Osteocyte (in vitro differentiated cells): Measurements from ENCODE around the gene DYNC1LI1. TPM values are rescaled to one million over a fixed set of nuclear protein-coding genes. Genes with fewer than 3 reads are reported as not detected.

Source experiments
- DNase-seq: peaks from one replicate; pipeline ENCODE4 v3.0.0; 2021; ENCODE audit warnings: mixed read lengths; ENCODE audit not compliant: unreplicated experiment; ENCODE audit errors: extremely low spot score
- H3K27ac Mint-ChIP-seq: one replicate; pipeline ENCODE4 v1.8.0; 2021; ENCODE audit warnings: mild to moderate bottlenecking, mixed read lengths; ENCODE audit not compliant: unreplicated experiment
- H3K27me3 Mint-ChIP-seq: one replicate; pipeline ENCODE4 v1.8.0; 2021; ENCODE audit warnings: mixed read lengths; ENCODE audit not compliant: unreplicated experiment
- H3K36me3 Mint-ChIP-seq: one replicate; pipeline ENCODE4 v1.8.0; 2021; ENCODE audit warnings: mixed read lengths; ENCODE audit not compliant: unreplicated experiment
- H3K4me1 Mint-ChIP-seq: one replicate; pipeline ENCODE4 v1.8.0; 2021; ENCODE audit warnings: mixed read lengths; ENCODE audit not compliant: unreplicated experiment
- H3K4me3 Mint-ChIP-seq: one replicate; pipeline ENCODE4 v1.8.0; 2021; ENCODE audit warnings: mild to moderate bottlenecking, moderate library complexity, mixed read lengths; ENCODE audit not compliant: unreplicated experiment
- H3K9me3 Mint-ChIP-seq: one replicate; pipeline ENCODE4 v1.8.0; 2021; ENCODE audit warnings: mixed read lengths; ENCODE audit not compliant: unreplicated experiment
- CTCF ChIP-seq: fragments of 200-600 bp; sonication (generic); IDR thresholded peaks from 2 replicates; pipeline ENCODE4 v1.5.0; 2021; ENCODE audit warnings: antibody characterized with exemption, mild to moderate bottlenecking, moderate library complexity
- total RNA-seq: library from RNA; stranded (reverse); gene quantifications from 2 replicates; pipeline ENCODE4 v1.2.1, GENCODE V29; 2021

The DYNC1LI1 gene
- total RNA-seq, 1 donor from 2014 or later, result 64.3 TPM

GRCh38 chr3:32577174-32577573, 6.5 kb upstream of the DYNC1LI1 start:
- DNase-seq, result peak; percentile 0
- TF ChIP-seq CTCF, result no peak
- H3K9me3 Mint-ChIP-seq, result no peaks in the 10 kb centered on the region
- H3K4me1 Mint-ChIP-seq, result peaks cover 49% of the 10 kb centered on the region
- no peaks in the 10 kb centered on the region for H3K27me3 Mint-ChIP-seq
- peak overlapping the region; percentile 47 for H3K4me3 Mint-ChIP-seq
- peak overlapping the region; percentile 89 for H3K27ac Mint-ChIP-seq
- H3K36me3 Mint-ChIP-seq, result no peaks in the 10 kb centered on the region

GRCh38 chr3:32575451-32576113, 4.9 kb upstream of the DYNC1LI1 start:
- Mint-ChIP-seq H3K27ac (no peak overlapping the region), H3K9me3 (no peaks in the 10 kb centered on the region), H3K36me3 (no peaks in the 10 kb centered on the region), H3K4me1 (peaks cover 46% of the 10 kb centered on the region), H3K4me3 (no peak overlapping the region), H3K27me3 (no peaks in the 10 kb centered on the region)
- no peak for TF ChIP-seq CTCF
- DNase-seq, result no peak

- H3K4me1 Mint-ChIP-seq, result peaks cover 34% of the 10 kb centered on the region
- no peak for TF ChIP-seq CTCF
- peak overlapping the region; percentile 96 for H3K27ac Mint-ChIP-seq
- DNase-seq, result no peak
- no peaks in the 10 kb centered on the region for H3K27me3 Mint-ChIP-seq
- H3K4me3 Mint-ChIP-seq, result peak overlapping the region; percentile 89
- peaks cover 2% of the 10 kb centered on the region for H3K36me3 Mint-ChIP-seq
- H3K9me3 Mint-ChIP-seq, result no peaks in the 10 kb centered on the region
These were observed 481 bp upstream of the DYNC1LI1 start for GRCh38 chr3:32571192-32571485.

- Mint-ChIP-seq H3K9me3 (no peaks in the 10 kb centered on the region), H3K27me3 (no peaks in the 10 kb centered on the region), H3K4me1 (peaks cover 34% of the 10 kb centered on the region), H3K27ac (peak overlapping the region; percentile 96), H3K4me3 (peak overlapping the region; percentile 89), H3K36me3 (peaks cover 3% of the 10 kb centered on the region)
- peak; percentile 86 for DNase-seq
- no peak for TF ChIP-seq CTCF
These were observed 878 bp downstream of the DYNC1LI1 start for GRCh38 chr3:32569540-32570420.

- Mint-ChIP-seq H3K27me3 (no peaks in the 10 kb centered on the region), H3K4me3 (peak overlapping the region; percentile 89), H3K27ac (peak overlapping the region; percentile 31), H3K4me1 (peaks cover 34% of the 10 kb centered on the region), H3K9me3 (no peaks in the 10 kb centered on the region), H3K36me3 (peaks cover 3% of the 10 kb centered on the region)
- no peak for TF ChIP-seq CTCF
- DNase-seq, result no peak
These were observed 1.7 kb downstream of the DYNC1LI1 start for GRCh38 chr3:32568953-32569352.
